Mammary epithelial cell (primary cell): ENCODE results near the gene CFAP61.

Experiments
- CTCF ChIP-seq, 2 donors: IDR thresholded peaks in 1 of 2; conservative IDR thresholded peaks in 1 of 2; 2 replicates each; pipeline ENCODE4 v1.5.1; 2011 to 2012; ENCODE audit warnings: inconsistent platforms in 2 of 2, low read length in 2 of 2, mild to moderate bottlenecking in 2 of 2, control low read depth in 1 of 2, low read depth in 1 of 2; ENCODE audit not compliant: insufficient read depth in 1 of 2; ENCODE audit errors: extremely low read depth in 1 of 2
- EZH2 ChIP-seq: IDR thresholded peaks from 2 replicates; pipeline ENCODE4 v1.6.1; 2012; ENCODE audit warnings: low read length, inconsistent platforms, borderline replicate concordance

DNA sequence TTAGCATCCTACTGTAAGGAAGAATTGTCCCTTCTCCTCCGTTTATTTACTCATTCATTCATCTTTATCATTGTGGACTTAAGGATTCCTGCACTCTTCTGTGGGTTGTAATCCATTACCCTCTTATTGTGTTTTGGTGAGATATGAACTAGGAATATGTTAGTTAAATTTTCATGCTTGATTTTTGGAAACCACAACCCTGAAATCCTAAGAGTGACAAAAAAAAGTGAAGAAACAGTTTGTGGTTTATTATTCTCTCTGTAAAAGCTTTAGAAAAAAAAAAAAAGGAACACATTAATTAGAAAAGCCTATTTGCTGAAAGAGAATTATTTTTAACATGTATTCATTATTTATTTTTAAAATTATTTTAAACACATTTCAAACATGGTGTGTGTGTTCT lies 278.8 kb downstream of the CFAP61 start:
- no peak for TF ChIP-seq CTCF (conservative IDR thresholded peaks at IDR 0.05 in 1 of 2, IDR thresholded peaks at IDR 0.05 in 1 of 2; ENCODE audit: extremely low read depth in 1 of 2, insufficient read depth in 1 of 2, low read depth in 1 of 2, low read length in 2 of 2)
- no peak for TF ChIP-seq EZH2
